ENCODE results near the gene RMND5B.

Gene RMND5B

DNA sequence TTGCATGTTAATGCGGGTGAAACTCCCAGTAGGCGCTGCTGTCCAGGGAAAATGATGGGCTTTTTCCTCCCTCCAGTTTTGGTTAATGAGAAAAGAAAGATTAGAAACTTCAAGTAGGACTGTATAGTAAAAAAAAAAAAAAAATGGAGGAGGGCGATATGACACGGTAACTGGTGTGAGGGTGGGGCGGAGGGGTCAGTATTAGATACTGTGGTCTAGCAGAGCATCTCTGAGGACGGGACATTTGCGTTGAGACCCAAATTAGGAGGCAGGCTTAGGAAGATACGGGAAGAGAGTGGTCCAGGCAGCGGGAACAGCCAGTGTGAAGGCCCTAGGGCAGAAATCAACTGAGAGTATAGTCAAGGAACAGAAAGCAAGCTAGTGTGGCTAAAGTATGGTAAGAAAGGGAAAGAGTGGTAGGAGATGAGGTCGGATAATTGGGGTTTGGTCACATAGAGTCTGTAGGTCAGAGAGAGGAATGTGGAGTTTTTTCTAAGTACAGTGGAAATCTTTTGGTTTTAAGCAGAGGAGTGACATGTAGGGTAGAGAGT, 707 bp downstream of the RMND5B start:
- no peak for DNase-seq (ENCODE audit: low read depth)

- no peak for DNase-seq (ENCODE audit: low read depth)
Observed at GRCh38 chr5:178136990-178137389, 6.2 kb downstream of the RMND5B start.

- DNase-seq (ENCODE audit: low read depth): no peak
Observed at GRCh38 chr5:178137991-178138390, 7.2 kb downstream of the RMND5B start.

DNA sequence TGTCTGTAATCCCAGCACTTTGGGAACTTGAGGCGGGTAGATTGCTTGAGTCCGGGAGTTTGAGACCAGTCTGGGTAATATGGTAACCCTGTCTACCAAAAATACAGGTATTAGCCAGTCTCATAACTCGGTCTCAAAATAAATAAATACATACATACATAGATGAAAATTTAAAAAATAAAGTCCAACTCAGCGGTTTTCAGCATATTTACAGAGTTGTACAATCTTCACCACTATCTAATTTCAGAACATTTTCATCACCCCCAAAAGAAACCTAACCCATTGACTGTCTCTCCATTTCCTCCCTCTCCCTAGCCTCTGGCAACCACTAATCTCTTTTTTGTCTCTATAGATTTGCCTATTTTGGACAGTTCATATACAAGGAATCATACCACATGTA, 10.7 kb downstream of the RMND5B start:
- DNase-seq (ENCODE audit: low read depth): no peak

- DNase-seq (ENCODE audit: low read depth): no peak
Observed at GRCh38 chr5:178142642-178143041, 11.8 kb downstream of the RMND5B start.

DNA sequence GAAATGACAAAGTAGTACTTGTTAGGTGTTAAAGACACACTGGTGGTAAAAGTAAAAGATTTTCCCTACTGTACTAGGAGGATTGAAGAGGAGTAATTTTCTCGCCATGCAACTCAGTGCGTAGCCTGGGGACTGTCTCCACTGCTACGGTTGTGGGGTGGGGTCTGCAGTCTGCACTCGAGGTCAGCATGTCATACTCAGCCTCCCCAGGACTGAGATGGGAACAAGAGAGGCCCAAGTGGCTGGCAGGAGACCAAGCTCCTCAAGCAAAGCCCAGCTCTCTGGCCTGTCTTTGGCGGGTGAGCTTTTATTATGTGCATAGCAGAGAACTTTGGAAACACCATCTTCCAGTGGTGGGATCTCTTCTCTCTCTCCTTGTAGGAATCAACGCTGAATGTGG, 12.4 kb downstream of the RMND5B start:
- no peak for DNase-seq (ENCODE audit: low read depth)

- no peak for DNase-seq (ENCODE audit: low read depth)
Observed at GRCh38 chr5:178143901-178144300, 13.1 kb downstream of the RMND5B start.

GRCh38 chr5:178145965-178146820, 15.4 kb downstream of the RMND5B start:
- no peak for DNase-seq (ENCODE audit: low read depth)

GRCh38 chr5:178147406-178147805, 16.6 kb downstream of the RMND5B start:
- no peak for DNase-seq (ENCODE audit: low read depth)

GRCh38 chr5:178149199-178149932, 18.6 kb downstream of the RMND5B start:
- DNase-seq (ENCODE audit: low read depth): no peak

GRCh38 chr5:178150977-178151734, 20.3 kb downstream of the RMND5B start:
- no peak for DNase-seq (ENCODE audit: low read depth)

DNA sequence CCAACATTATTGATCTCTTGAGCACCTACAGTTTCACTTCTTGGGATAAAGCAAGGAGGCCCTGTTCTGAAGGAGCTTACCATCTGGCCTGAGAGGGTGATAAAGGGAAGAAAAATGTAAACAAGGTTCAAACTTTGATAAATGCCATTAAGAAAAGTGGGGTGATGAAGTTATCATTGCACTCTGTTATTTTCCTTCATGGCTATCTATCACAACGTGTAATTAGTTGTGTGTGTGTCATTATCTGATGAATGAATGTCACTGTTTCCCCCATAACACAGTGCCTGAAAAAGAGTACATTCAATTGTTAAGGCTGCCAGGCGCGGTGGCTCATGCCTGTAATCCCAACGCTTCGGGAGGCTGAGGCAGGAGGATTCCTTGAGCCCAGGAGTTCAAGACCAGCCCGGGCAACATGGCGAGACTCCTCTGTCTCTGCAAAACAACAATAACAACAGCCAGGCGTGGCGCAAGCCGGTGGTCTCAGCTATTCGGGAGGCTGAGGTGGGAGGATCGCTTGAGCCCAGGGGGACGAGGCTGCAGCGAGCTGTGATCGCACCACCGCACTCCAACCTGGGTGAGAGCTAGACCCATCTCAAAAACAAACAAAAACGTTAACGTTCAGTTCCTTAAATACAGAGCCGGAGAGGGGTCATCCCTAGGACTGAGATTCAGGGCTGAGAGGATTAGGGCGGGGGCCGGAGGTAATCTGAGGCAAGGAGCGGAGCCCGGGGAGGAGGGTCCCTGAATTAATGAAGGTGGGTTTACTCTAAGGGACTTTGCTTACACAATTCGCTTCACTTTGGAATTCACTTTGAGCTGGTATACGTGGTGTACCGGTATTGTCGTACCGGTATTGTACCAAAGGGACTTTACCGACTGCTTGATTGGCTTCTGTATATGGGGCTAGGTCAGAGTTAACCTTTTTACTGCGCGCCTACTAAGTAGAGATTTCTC, 22.0 kb downstream of the RMND5B start:
- no peak for DNase-seq (ENCODE audit: low read depth)

GRCh38 chr5:178153530-178154340, 22.9 kb downstream of the RMND5B start, which contains the start of gene NHP2:
TSS of gene NHP2 (minus strand) at chr5:178153885. CDS start at chr5:178153817, 68 bp downstream.
- DNase-seq (ENCODE audit: low read depth): peak; percentile 92

GRCh38 chr5:178155065-178155464, 24.3 kb downstream of the RMND5B start:
- DNase-seq (ENCODE audit: low read depth): no peak

- DNase-seq (ENCODE audit: low read depth): no peak
Observed at GRCh38 chr5:178160176-178160575, 29.4 kb downstream of the RMND5B start.

- no peak for DNase-seq (ENCODE audit: low read depth)
Observed at GRCh38 chr5:178162481-178162880, 31.7 kb downstream of the RMND5B start.

DNA sequence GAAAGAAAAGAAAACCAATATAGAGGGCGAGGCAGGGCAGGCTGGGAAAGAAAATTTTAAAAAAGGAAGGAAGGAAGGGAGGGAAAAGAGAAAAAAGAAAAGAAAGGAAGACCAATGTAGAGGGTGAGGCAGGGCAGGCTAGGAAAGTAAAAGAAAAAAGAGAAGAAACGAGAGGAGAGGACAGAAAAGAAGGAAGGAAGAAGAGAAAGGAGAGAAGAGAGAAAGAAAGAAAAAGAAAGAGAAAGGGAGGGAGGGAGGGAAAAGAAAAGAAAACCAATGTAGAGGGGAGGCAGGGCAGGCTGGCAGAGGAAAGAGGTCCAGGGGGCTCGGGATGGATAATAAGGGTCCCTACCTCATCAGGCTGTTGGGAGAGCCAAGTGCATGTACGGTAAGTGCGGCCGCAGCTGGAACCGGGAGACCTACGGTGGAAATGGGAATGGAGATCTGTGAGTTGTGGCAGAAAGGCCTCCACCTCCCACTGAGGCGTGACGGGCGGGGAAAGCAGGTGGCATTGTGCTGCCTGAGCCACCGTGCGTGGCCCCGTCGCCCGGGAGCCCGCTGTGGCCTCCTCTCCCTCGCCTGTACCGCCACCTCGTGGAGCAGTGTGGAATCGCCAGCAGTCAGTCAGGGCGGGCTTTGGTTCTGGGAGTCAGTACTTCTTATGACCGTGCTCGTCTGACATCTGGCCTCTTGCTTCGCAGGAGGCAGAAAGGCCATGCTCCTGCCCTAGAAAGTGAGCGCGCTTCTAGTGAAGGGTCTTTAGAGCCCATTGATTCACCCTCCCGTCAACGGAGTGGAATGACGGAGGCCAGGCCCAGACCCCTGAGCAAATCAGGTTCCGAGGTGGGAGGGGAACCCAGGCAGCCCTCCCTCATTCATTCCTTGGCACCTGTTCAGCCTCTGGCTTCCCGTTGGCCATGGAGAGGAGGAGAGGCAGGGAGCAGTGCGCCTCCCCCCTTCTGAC, 33.2 kb downstream of the RMND5B start:
- no peak for DNase-seq (ENCODE audit: low read depth)

DNA sequence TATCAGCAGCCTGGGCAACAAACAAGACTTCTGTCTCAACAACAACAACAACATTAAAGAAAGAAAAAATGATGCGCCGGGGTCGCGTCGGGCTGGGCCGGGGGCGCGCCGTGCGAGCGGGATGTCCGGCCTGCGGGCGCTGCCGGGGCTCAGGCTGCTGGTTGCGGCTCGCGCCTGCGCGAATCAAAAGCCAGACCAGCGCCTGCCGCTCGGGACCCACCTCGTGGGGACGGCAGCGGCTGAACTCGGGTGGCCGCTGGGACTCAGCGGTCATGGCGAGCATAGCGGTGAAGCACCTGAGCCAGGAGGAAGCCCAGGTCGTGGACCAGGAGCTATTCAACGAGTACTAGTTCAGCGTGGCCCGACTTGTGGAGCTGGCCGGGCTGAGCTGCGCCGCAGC, 34.8 kb downstream of the RMND5B start:
- DNase-seq (ENCODE audit: low read depth): no peak

DNA sequence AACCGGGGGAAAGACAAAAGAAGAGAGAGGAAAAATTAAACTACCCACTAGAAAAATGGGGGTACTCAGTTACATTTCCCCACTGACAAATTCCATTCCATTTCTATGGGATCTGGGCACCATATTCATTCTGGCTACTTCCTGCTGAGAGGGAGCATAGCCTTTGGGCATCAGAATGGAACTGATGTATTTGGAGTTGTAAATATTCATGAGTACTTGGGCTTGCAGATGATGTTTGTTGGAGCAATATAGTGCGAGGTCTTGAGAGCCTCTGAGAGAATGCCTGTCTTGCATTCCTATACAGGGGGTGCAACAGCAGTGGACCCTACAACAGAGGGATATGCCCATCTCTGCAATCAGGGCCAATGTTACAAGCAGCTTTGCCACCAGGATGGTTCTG, 39.6 kb downstream of the RMND5B start:
- no peak for DNase-seq (ENCODE audit: low read depth)

Measured in GM04503 (cell line).